HG03175 (cell line): ENCODE measurements around the gene TXN2.
"Not testable (repeated sequence)": the region's sequence is repeated elsewhere in the genome, so short reads cannot be mapped to it uniquely, and the experiment has no call there.

Experiments used
- ATAC-seq: cut with Tn5 transposase; IDR thresholded peaks from one replicate; pipeline ENCODE4 v1.9.1; 2021; ENCODE audit warnings: mild to moderate bottlenecking, moderate library complexity; ENCODE audit not compliant: unreplicated experiment

Gene TXN2

GRCh38 chr22:36456464-36456845, 25.0 kb downstream of the TXN2 start:
- ATAC-seq = no peak

- no peak for ATAC-seq
These were observed 25.6 kb downstream of the TXN2 start for GRCh38 chr22:36455571-36456463.

GRCh38 chr22:36454916-36455570, 26.4 kb downstream of the TXN2 start:
- ATAC-seq = peak; percentile 53

GRCh38 chr22:36453855-36454378, 27.5 kb downstream of the TXN2 start:
- ATAC-seq = no peak

- not testable (repeated sequence) for ATAC-seq
These were observed 28.3 kb downstream of the TXN2 start for GRCh38 chr22:36452978-36453607.

- ATAC-seq = no peak
These were observed 29.0 kb downstream of the TXN2 start for GRCh38 chr22:36452250-36452977.

- ATAC-seq = not testable (repeated sequence)
These were observed 30.5 kb downstream of the TXN2 start for GRCh38 chr22:36450923-36451322.

- ATAC-seq = no peak
These were observed 31.8 kb downstream of the TXN2 start for GRCh38 chr22:36449596-36450175.

- ATAC-seq = no peak
These were observed 33.8 kb downstream of the TXN2 start for GRCh38 chr22:36447632-36448031.

- ATAC-seq = no peak
These were observed 36.2 kb downstream of the TXN2 start for GRCh38 chr22:36445158-36445668.

- no peak for ATAC-seq
These were observed 38.2 kb downstream of the TXN2 start for GRCh38 chr22:36443198-36443770.

GRCh38 chr22:36442506-36443197, 38.8 kb downstream of the TXN2 start:
- no peak for ATAC-seq

- no peak for ATAC-seq
These were observed 40.9 kb downstream of the TXN2 start for GRCh38 chr22:36440429-36441002.

GRCh38 chr22:36439481-36440271, 41.8 kb downstream of the TXN2 start:
- no peak for ATAC-seq

GRCh38 chr22:36435516-36436415, 45.7 kb downstream of the TXN2 start:
- peak; percentile 59 for ATAC-seq

GRCh38 chr22:36433318-36434231, 47.9 kb downstream of the TXN2 start:
- no peak for ATAC-seq
